ENCODE results near the gene APBB2.

DNA sequence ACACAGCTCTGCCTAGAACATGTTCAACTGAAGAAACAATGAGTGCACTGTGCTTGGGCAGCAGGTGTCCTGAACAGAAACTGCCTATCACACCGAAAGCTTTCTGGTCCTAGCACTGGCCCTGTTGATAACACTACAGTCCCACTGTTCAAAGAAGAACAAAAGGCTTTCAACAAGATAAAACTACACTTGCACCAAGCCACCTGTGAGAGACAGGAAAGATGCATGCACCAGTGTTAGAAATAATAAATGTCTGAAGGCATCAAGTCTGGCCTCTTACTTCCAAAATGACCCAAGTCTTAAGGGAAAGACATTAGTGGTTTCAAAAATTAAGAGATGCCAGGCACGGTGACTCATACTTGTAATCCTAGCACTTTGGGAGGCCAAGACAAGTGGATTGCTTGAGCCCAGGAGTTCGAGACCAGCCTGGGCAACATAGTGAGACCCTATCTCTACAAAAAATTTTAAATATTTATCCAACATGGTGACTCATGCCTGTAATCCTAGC, 68.7 kb downstream of the APBB2 start:
- TF ChIP-seq POLR2AphosphoS5 (IDR thresholded peaks at IDR 0.05; ENCODE audit: borderline replicate concordance, low read depth, low read length) (no peak), FOXP2 (optimal IDR thresholded peaks at IDR 0.05; ENCODE audit: control extremely low read depth, extremely low read length, insufficient read depth) (no peak), EZH2 (IDR thresholded peaks at IDR 0.05) (no peak)
